ENCODE results near the gene GPC6.

The GPC6 gene

DNA sequence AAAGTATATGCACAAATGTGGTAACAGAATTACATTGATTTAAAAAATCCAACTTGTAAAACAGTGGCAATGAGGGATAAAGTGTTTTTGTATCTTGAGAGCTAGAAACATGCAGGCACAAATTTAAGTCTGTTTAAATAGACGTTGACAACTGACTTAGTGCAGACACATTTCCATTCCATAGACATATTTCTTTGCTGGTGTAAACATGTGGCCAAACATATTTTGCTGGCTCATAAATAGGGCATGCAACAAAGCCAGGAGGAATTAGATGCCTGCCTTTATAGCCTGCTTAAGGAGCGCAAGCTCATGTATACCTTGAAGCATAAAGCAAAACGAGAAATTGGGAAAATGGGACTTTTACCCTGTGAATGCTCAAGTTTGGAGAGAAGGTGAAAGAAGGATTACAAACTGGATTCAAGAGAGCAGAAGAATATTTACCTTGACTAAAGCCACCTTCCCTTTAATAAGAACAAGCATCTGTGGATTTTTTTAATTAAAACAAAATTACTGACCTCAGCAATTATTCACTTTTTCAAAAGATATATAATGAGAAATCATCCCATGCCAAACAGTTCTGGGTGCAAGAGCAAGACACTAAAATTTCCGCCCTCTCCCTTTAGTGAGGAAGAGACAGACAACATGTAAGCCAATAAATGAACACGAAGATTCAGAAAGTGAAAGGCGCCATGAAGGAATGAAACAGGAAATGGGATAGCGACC is 1181.9 kb downstream of the GPC6 start:
- FAIRE-seq, result no peak

DNA sequence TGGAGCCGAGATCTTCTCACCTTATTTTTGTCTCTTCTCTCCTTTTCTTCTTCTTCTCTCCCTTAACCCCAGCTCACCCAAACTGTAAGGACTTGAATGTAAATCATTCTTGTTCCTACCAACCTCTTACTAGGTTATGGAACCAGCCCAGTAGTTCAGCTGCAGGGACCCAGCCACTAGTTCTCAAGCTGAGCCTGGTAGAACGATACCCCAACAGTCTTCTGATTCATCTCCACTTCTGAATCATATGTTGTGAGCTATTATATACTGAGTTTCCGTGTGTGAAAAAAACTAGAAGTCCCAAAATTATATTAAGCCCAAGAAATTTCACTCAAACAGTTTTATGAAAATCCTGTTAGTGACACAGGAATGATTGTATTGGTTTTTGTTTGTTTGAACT is 1185.1 kb downstream of the GPC6 start:
- FAIRE-seq, result no peak

DNA sequence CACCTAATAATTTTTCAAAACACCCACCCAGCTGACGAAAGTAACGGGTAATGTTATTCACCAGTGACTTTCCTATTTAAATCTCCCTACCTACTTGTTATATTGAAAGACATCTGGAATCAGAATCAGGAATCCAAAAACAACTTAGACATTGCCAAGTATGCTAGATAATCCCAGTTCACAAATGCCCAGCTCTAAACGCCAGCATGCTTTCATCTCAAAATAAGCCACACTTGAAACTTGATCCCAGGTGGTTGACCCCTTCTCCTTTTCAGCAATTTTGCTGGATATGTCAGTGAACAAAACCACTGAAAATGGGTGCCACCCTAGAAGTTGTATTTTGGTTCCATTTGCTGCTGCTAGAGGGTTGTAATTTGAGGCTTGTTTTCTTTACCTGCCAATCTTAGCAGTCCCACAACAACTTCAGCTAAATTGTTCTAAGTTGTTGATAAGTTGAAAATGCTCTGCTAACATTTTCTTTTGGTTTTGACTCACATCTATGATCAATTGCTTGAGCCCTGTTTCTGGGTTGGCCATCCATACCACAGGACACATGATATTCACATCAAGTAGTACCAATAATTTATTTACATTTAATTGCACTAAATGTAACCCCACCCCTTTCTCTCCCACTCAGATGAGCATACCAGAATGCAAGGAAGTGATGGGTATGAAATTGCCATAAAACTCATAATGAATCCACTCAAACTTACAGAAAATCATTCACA is 1186.4 kb downstream of the GPC6 start:
- no peak for FAIRE-seq

DNA sequence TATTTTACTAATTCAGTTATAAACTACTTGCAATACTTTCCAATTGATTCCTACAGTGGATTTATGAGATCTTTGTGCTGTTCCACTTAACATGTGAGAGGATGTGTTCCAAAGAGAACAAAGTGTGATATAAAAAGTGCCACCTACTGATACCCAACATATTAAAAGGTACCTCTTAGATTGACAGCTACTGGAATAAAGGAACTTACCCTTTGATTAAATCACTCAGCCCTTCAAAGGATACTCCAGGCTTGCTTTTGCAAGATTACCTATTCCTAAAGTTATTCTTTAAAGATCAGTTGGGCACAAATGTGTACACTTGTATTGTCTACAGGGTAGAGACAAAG is 1187.0 kb downstream of the GPC6 start:
- no peak for FAIRE-seq

DNA sequence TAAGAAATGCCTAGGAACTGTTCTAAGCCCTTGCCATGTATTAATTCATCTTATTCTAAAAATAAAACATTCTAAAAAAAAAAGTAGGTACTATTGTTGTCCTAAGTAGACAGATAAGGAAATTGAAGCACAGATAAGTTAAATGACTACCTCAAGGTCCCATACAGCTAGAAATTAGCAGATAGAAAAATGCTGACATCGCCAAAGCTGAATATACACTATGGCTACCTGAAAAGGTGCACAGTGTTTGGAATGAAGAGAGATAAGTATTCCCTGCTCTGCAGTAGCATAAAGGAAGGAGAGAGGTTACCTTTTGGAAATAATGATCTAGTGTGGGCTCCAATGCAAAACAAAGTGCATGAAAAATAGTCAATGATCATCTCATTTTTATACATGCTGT is 1187.5 kb downstream of the GPC6 start:
- no peak for FAIRE-seq

DNA sequence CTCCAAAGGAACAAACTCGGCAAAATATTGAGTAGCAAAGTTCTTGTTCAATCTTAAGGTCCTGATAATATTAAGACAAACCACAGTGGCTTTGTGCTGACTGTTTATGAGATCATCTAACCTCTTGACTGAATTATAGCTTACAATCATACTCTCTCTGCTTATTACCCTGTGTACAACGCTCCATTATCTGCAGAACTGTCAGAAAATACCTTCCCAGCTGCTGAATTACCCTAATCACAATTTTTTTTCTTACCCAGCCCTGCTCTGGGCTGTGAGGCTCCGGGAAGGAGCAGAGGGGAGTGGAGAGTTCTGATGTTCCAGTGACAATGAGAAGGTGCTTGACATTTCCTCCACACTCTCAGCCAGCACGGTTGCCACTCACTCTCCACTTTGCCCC is 1188.1 kb downstream of the GPC6 start:
- FAIRE-seq, result no peak

DNA sequence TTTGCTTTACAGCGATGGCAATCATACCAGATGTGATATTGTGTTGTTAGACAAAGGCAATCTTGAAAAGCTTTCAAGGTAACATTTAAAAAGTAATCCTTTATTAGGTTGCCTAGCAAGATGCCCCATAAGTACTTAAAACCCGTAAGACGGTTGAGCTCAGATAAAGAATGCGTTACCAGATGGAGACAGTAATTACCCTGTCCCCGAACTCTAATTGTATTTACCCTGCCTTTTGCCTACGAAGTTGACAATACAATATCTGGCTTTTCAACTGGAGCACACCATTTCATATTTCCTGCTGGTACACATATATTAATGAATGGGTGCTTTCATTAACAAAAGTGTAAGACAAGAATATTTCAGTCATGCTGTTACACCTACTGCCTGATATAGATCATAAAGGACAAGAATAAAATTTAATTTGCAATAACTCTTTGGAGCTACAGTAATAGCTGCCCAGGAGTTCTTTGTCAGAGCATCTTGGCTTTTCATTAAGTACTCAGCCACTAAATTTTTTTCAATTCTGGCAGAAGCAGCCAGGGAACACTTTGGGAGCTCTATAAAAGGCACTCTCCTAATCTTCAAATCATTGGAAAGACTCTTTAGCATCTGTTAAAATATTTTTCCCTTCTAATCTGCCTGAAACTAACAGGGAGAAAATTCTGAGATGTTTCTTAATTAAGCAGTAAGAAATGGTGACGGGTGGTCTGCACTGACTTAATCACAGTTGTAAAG is 1189.1 kb downstream of the GPC6 start:
- FAIRE-seq, result no peak

DNA sequence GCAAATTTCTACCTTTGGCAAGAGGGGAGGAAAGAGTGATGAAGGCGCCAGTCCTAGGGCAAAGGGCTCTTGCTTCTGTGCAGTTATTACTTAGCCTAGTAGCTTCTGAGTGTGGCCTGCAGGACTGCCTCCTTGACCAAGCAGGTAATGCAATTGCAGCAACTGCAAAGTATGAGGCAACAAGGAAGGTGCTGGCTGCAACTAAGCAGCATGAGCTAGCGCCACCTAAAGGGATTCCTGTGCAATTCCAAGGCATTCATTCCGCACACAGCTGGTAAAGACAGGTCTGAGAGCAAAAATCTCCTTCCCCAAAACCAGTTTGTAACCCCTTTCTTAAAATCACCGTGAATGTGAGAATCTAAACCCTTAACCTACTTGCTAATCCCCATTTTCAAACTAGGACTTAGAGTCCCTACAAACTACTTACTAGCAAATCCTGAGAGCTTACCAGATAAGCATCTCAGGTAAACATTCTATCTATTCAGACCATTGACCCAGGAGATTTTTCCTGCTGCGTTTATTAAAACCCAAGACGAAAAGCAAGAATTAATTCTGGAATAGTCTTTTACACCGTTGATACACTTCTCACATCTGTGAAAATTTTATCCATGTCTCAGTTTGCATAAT is 1190.0 kb downstream of the GPC6 start:
- FAIRE-seq, result no peak

DNA sequence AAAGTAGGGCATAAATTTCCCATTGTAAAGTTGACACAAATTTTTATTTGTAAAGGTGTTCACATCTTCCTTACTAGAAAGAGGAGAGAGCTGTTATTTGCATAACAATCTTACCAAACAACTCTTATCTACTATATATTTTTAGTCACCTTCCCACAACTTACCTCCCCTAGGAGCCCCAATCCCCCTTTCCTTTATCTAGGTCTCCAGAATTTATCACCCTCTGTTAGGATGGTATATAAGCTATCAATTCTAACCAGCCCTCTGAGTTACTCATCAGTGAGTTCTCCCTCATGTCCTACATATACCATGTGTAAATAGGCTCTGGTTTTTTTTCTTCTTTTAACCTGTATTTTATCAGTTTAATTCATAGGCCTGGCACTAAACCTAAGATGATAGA is 1190.7 kb downstream of the GPC6 start:
- no peak for FAIRE-seq

DNA sequence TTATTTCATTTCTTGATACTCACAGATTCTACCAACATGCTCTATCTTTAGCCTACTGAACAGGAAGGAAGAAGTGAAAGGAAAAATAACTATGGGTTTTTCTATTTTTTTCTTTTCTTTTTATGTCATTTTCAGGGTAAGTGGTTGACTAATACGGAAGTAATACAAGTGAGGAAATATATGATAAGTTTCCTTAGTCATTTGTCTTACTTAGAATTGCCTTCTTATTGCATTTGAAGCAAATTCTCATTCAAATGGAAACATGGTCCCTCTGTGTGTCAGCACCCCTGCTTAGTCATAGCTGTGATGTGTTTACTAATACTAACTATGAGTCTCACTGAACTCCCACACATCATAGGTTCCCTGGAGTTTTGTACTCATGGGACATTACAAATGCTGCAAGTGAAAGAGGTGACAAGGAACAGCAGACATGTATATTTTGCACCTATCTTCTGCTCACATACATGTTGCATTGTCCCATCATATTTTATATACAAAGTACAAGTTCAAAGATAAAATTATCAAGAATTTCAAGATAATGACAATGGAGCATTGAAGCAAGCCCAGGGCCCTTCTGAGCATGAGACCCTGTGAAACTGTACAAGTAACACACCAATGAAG is 1192.8 kb downstream of the GPC6 start:
- FAIRE-seq, result no peak

DNA sequence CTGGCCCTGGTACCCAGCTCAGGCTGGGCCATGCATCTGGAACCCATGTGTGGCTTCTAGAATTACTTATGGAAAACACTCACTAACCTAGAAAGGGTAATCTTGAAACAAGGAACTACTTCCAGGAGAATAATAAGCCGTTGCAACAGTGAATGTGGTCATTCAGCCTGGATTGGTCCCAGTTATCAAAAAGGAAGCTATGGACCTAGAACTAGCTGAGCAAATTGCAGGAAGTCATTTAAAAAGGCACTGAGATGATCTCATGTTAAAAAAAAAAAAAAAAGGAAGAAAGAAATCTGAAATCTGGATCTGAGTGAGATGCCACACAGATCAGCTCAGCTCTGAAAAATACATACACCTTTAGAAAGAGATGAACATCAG is 1193.3 kb downstream of the GPC6 start:
- no peak for FAIRE-seq

DNA sequence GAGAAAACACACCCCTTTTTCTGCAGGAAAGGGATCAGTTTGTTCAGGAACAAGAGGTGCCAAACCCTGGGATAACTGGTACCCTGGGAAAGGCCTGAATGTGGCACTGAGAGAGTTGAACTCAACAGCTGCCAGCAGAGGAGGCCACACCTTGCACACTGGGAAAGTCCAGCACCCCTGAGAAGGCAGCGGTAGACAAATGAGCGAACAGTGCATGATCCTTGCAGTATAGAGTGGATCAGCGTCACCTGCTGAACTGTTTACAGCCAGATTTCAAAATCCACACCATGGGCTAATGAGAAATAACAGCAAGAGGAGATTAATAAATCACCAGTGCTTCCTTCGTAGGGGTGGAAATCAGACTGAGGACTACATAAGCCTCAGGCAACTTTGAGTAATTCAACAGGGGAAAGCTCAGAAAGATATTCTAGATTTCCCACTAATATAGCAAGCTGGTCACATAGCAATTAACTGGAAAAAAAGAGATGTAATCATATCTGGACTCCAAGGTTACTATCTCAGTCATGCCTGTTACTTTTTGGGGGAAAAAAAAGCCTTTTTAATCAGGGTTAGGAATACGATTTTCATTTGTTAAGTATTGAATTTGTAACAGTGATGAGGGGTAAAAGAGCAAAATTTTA is 1200.8 kb downstream of the GPC6 start:
- no peak for FAIRE-seq

DNA sequence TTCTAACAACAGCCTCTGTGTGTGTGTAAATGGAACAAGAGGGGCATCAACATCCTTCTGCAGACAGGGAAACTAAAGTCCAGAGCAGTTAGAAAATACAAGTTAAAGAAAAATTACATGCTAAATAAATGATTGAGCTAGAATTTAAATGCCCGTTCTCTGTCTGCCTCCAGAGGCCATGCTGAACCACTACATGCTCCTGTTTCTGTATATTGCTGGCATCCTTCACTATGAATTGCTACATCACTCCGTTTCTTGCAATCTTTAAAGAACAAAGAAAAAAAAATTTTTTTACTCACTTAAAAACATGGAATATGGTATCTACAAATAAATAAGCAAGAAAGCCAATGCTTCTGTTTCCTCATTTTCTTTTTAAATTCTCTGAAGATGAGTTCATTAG is 1205.0 kb downstream of the GPC6 start:
- FAIRE-seq, result no peak

DNA sequence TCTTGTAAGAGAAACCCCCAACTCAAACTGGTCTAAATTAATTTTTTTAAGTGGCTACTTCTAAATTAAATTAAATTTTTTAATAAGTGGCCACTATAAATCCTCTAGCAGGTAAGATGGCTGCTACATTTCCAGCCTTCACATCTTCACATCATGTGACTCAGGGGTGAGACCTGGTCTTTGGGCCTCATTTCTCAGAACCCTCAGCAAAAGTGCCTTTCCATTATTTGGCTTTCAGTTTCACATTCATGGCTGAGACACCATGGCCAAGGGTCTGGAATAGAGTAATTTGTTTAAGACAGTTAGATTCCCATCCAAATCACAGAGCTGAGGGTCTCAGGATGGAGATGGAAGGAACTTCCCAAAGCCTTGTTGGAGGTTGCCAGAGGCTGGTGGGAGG is 1205.4 kb downstream of the GPC6 start:
- FAIRE-seq, result no peak

DNA sequence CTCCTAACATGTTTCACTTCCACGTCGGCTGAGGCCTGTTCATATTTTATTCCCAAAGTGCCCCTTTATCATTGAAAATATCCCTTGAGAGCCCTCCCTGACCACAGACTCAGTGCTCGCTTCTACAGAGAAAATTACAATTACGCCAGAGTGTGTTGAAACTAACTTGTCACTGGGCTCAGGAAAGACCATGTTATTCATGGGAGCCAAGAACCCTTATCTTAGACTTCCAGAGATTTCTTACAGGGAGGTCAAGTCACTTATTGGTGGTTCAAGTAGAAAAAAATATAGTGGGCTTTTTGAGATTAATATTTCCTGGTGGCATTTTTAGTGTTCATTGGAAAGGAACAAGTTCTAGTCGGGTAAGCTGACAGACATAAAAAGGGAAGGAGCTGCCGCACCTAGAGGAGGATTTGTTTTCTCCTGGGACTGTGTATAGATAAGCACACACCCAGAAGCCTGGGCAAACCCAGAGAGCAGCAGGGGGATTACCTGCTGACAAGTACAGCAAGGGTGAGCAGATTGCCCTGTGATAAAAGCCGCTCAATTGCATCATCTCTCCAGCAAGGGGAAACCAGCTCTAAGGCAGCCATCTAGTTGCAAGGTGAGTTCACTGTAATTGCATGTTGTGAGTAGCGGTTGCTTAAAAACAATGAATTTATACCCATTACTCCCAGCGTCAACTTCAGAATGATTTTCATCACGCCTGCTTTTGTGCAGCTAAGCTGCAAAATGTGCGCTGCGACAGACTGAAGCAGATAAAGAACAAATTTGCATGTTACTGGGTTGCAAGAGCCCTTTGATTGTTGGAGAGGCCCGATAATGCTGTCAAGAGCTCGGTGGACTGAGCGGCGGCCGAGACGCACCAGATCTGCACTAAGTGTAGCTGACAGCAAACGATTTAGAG is 1206.7 kb downstream of the GPC6 start:
- FAIRE-seq, result no peak

DNA sequence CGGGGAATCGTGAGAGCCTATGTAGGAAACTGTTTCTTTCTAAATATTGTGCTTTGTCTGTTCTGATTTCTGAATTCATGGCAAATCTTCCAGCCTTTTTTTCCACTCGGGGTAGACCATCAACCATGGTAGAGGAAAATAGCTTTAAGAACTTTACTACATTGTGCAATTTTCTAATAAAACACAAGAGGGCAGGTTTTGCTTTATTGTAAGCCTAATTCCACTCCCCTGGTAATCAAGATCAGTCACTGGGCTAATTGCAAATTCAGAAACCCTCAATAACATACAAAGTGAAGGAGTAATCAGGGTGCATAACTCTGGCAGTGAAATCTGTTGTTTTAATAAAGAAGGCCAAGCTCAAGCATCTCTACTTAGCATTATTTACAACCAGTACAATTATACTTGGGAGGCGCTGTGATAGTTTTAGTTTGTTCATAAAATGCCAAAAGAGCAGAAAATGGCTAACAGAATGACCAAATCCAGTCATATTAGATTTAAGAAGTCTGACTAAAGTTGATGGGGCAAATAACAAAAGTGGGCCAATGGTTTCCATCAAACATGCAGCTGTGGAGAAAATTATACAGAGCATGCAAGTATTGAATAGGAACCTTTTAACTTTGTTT is 1209.1 kb downstream of the GPC6 start:
- peak; percentile 78 for FAIRE-seq

DNA sequence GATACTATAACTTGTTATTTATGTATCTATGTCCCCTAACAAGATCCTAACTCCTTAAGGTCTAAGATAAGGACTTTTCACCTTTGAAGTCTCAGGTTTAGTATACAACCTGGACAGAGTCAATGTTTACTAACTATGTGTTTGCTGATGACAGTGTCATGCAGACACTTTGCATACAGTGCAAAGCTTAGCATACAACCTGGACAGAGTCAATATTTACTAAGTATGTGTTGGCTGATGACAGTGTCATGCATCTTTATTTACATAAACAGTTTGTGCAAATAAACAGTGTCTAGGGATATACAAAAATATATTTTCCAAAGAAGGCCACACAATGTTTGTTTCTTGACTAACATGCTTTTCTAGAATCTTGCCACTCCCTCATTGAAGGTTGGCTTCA is 1218.2 kb downstream of the GPC6 start:
- no peak for FAIRE-seq

DNA sequence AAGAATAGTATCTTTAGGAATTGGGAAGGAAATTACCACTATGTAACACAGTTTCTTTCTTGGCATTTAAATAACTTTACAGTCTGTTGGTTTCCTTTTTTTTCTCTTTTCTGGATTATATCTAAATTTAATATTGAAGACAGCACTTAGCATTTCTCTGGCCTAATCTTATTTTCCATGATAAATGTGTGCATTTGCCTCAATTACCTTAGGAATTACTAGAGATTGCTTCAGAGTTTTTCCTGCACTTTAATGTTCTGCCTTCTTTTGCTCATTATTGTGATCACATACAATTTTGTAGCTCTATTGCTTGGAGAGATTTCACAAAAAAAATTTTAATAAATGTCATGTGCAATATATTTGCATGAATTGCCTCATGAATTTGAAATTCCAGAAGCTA is 1227.7 kb downstream of the GPC6 start:
- no peak for FAIRE-seq

DNA sequence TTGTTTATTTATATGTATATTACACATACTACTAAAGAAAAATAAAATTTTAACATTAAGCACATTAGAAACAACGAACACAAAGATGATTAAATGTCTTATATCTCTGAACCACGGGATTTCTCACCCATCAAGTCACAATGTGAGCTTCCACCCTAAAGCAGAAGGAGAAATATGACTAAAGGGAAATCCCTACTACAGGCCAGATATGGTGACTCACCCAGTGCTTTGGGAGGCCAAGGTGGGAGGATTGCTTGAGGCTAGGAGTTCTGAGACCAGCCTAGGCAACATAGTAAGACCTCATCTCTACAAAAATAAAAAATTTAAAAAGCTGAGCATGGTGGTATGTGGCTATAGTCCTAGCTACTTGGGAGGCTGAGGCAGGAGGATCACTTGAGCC is 1228.3 kb downstream of the GPC6 start:
- FAIRE-seq, result no peak

DNA sequence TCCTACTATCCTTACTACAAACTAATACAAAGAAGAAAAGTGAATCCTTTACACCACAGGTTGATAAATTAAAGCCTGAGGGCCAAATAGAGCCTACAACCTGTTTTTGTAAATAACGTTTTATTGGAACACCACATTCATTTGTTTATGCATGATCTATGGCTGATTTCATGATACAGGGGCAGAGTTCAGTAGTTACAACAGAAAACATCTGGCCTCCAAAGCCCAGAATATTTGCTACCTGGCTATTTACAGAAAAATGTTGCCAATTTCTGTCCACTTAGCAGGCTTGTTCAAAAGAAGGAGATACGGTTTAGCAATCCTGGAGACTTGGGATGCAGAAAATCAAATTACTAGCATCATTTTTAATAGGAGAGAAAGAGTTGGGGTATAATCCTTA is 1228.8 kb downstream of the GPC6 start:
- FAIRE-seq, result no peak
